K562 (cell line): ENCODE measurements around the gene RAD51D. TPM values are rescaled to one million over a fixed set of nuclear protein-coding genes. Genes with fewer than 3 reads are reported as not detected.

Source experiments
- CHD7 ChIP-seq: fragments of 200-600 bp; sonication (generic); IDR thresholded peaks from one replicate; pipeline ENCODE4 v1.6.1; 2012; ENCODE audit warnings: mild to moderate bottlenecking, low read depth, low read length, inconsistent platforms
- polyA plus RNA-seq, 8 experiments: library from polyadenylated mRNA; depleted of rRNA in 4 of 8; stranded (reverse) in 5 of 8; unstranded in 3 of 8; fragments of >200 nt; fragmentation: Nextera tagmentation in 2 of 8; fragmentation: Illumina TruSeq in 1 of 8; extraction: Ambion mirVana in 2 of 8; extraction: Trizol in 1 of 8; gene quantifications; 2 replicates each; pipeline versions ENCODE4 v1.2.1 to v1.2.3, GENCODE V29; 2011 to 2014; ENCODE audit warnings: inconsistent platforms in 1 of 8, missing spikeins in 1 of 8
- total RNA-seq, 7 experiments: library from RNA; depleted of rRNA in 6 of 7; stranded (reverse); fragments of >200 nt in 6 of 7; fragmentation: Illumina TruSeq in 2 of 7; extraction: Trizol in 2 of 7; gene quantifications; 2 replicates each; pipeline versions ENCODE4 v1.2.1 to v1.2.3, GENCODE V29; 2011 to 2021; ENCODE audit warnings: low replicate concordance in 1 of 7

The RAD51D gene
- total and polyA plus RNA-seq, 9 of the 15 experiments (the other 6 are each of a cell fraction or from before 2014, with no cell fraction given) = 2.2 to 16.9 (median 8.7) TPM

GRCh38 chr17:35162755-35163154, 43.1 kb upstream of the RAD51D start (continued):
- TF ChIP-seq CHD7 = no peak
- TF ChIP-seq, all 486 proteins: peak for 0
